B cell (primary cell): ENCODE results near the gene SLC6A7. TPM values are rescaled to one million over a fixed set of nuclear protein-coding genes. Genes with fewer than 3 reads are reported as not detected.

ENCODE experiments used
- ATAC-seq: fragments of 200-7000 bp; cut with Tn5 transposase; one replicate; pipeline ENCODE4 v1.10.0; 2021; ENCODE audit warnings: low read depth, mild to moderate bottlenecking, moderate number of reproducible peaks, moderate library complexity
- CTCF ChIA-PET: fragments of 350-600 bp; sonication (Branson Sonifier 250); formaldehyde crosslinking; loops from one replicate; lab custom pipeline; 2021; ENCODE audit warnings: antibody characterized with exemption, inconsistent platforms; lab: Charles Lee
- POLR2A ChIA-PET: fragments of 350-600 bp; sonication (Branson Sonifier 250); formaldehyde crosslinking; loops from one replicate; lab custom pipeline; 2021; ENCODE audit warnings: antibody characterized with exemption; lab: Charles Lee
- DNase-seq: peaks from one replicate; pipeline ENCODE4 v3.0.0; 2013
- H2AFZ ChIP-seq: 2 replicates; pipeline ENCODE4 v1.6.1; 2012; ENCODE audit warnings: mild to moderate bottlenecking, low read depth, low read length; ENCODE audit not compliant: insufficient read depth, poor library complexity, severe bottlenecking
- H3K27ac ChIP-seq, 2 donors: 1 replicate in 1 of 2; 2 replicates in 1 of 2; pipeline ENCODE4 v1.5.1; 2012 to 2013; ENCODE audit warnings: low read length in 2 of 2, mild to moderate bottlenecking in 2 of 2, moderate library complexity in 1 of 2
- H3K27me3 ChIP-seq, 4 experiments: fragments of 200-600 bp in 1 of 4; sonication (generic) in 1 of 4; replicated peaks in 1 of 4; 1 replicate in 2 of 4; 2 replicates in 2 of 4; pipeline versions ENCODE4 v1.6.1 to v1.7.0; 2013 to 2016; ENCODE audit warnings: low read length in 3 of 4, mild to moderate bottlenecking in 2 of 4, mixed read lengths in 1 of 4, moderate library complexity in 1 of 4; ENCODE audit not compliant: insufficient read depth in 4 of 4, control insufficient read depth in 3 of 4; ENCODE audit errors: control extremely low read depth in 1 of 4
- H3K36me3 ChIP-seq, 2 experiments: replicated peaks in 1 of 2; 1 replicate in 1 of 2; 2 replicates in 1 of 2; pipeline versions ENCODE4 v1.6.1 to v1.7.1; 2013; ENCODE audit warnings: low read length in 1 of 2; ENCODE audit not compliant: insufficient read depth in 2 of 2, control insufficient read depth in 1 of 2; ENCODE audit errors: control extremely low read depth in 1 of 2, extremely low read depth in 1 of 2
- H3K4me1 ChIP-seq, 2 donors: fragments of 200-600 bp in 1 of 2; sonication (generic) in 1 of 2; 1 replicate in 1 of 2; 2 replicates in 1 of 2; pipeline versions ENCODE4 v1.5.1 to v1.6.1; 2013 to 2017; ENCODE audit warnings: low read length in 2 of 2; ENCODE audit not compliant: control insufficient read depth in 2 of 2, insufficient read depth in 2 of 2
- H3K4me2 ChIP-seq: replicated peaks from 2 replicates; pipeline ENCODE3; 2012; ENCODE audit warnings: mild to moderate bottlenecking, low read depth, low read length; ENCODE audit not compliant: poor library complexity, severe bottlenecking
- H3K4me3 ChIP-seq, 5 experiments: fragments of 200-600 bp in 1 of 5; sonication (generic) in 1 of 5; 1 replicate in 3 of 5; 2 replicates in 2 of 5; pipeline versions ENCODE4 v1.5.1 to v1.7.0; 2011 to 2016; ENCODE audit warnings: low read length in 4 of 5, mild to moderate bottlenecking in 4 of 5, low read depth in 2 of 5, control low read depth in 1 of 5, moderate library complexity in 1 of 5; ENCODE audit not compliant: insufficient read depth in 1 of 5; ENCODE audit errors: control extremely low read depth in 1 of 5, extremely low read depth in 1 of 5
- H3K79me2 ChIP-seq: fragments of 200-600 bp; sonication (generic); one replicate; pipeline ENCODE4 v1.6.0; 2016; ENCODE audit warnings: low read length; ENCODE audit not compliant: control insufficient read depth, insufficient read depth
- H3K9ac ChIP-seq: fragments of 200-600 bp; sonication (generic); 2 replicates; pipeline ENCODE4 v1.6.1; 2017; ENCODE audit warnings: mild to moderate bottlenecking, low read length, moderate library complexity
- H3K9me3 ChIP-seq, 3 donors: one replicate each; pipeline versions ENCODE4 v1.6.1 to v1.7.1; 2013; ENCODE audit warnings: low read length in 2 of 3; ENCODE audit not compliant: control insufficient read depth in 2 of 3, insufficient read depth in 1 of 3; ENCODE audit errors: control extremely low read depth in 1 of 3
- H4K20me1 ChIP-seq: 2 replicates; pipeline ENCODE4 v1.6.0; 2012; ENCODE audit warnings: mild to moderate bottlenecking, low read length; ENCODE audit not compliant: insufficient read depth, control insufficient read depth, poor library complexity, severe bottlenecking
- H3K27ac Mint-ChIP-seq: one replicate; pipeline ENCODE4 v1.8.0; 2021; ENCODE audit warnings: mixed read lengths
- H3K27me3 Mint-ChIP-seq: one replicate; pipeline ENCODE4 v1.8.0; 2021; ENCODE audit warnings: mixed read lengths
- H3K4me1 Mint-ChIP-seq: one replicate; pipeline ENCODE4 v1.8.0; 2021; ENCODE audit warnings: mixed read lengths
- H3K4me3 Mint-ChIP-seq: one replicate; pipeline ENCODE4 v1.8.0; 2021; ENCODE audit warnings: mixed read lengths
- H3K9me3 Mint-ChIP-seq: one replicate; pipeline ENCODE4 v1.8.0; 2022; ENCODE audit warnings: mixed read lengths; ENCODE audit not compliant: insufficient read depth
- EZH2 ChIP-seq: IDR thresholded peaks from 2 replicates; pipeline ENCODE4 v1.6.1; 2012; ENCODE audit warnings: borderline replicate concordance, low read depth, mild to moderate bottlenecking, moderate library complexity, low read length; ENCODE audit not compliant: insufficient read depth, poor library complexity, severe bottlenecking
- WGBS: methylation state at CpG from one replicate; pipeline ENCODE4 v1.1.5; 2013; ENCODE audit warnings: missing lambda C conversion rate; ENCODE audit not compliant: insufficient coverage; 5-methylcytosine and 5-hydroxymethylcytosine counted together
- intact Hi-C: fragments of 100-400 bp; cut with micrococcal nuclease; formaldehyde crosslinking; loops from one replicate; pipeline ENCODE4 v1.10.0; 2022
- polyA plus RNA-seq: library from polyadenylated mRNA; depleted of rRNA; stranded (reverse); fragments of >200 nt; gene quantifications from 2 replicates; pipeline ENCODE4 v1.2.3, GENCODE V29; 2012
- total RNA-seq, 2 donors: library from RNA; stranded (reverse); fragments of 120-200 nt in 1 of 2; gene quantifications; 1 replicate in 1 of 2; 2 replicates in 1 of 2; pipeline versions ENCODE4 v1.2.3 to v1.2.4, GENCODE V29; 2013 to 2022
- TF ChIP-seq, protein P1 (sequence below): fragments of 200-600 bp; IDR thresholded peaks from one replicate; pipeline ENCODE4 v1.8.0; 2022; ENCODE audit warnings: antibody characterized with exemption, mild to moderate bottlenecking

The SLC6A7 gene
- total and polyA plus RNA-seq, 2 donors (not counting 1 experiment from before 2014, with no cell fraction given): not detected

DNA sequence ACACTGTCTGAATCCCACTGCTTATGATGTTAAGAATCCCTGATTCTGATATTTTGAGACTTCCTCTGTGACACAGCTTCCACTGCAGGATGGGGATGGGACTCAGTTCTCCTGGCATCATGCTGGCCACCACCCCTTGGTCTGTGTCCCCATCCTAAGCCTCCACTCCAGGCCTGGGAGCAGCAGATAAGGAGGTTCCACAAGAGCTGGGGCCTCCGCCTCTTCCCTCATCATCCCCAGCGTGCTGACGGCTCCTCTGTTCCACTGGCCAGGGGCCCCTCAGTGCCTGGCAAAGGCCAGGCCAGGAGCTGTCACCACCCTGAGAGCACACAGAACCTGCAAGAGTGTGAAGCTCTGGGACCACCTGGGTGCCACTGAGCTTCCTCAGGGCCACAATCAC lies 59.1 kb downstream of the SLC6A7 start:
- H3K36me3 ChIP-seq: no peaks in the 10 kb centered on the region
- TF ChIP-seq, protein P1, sequence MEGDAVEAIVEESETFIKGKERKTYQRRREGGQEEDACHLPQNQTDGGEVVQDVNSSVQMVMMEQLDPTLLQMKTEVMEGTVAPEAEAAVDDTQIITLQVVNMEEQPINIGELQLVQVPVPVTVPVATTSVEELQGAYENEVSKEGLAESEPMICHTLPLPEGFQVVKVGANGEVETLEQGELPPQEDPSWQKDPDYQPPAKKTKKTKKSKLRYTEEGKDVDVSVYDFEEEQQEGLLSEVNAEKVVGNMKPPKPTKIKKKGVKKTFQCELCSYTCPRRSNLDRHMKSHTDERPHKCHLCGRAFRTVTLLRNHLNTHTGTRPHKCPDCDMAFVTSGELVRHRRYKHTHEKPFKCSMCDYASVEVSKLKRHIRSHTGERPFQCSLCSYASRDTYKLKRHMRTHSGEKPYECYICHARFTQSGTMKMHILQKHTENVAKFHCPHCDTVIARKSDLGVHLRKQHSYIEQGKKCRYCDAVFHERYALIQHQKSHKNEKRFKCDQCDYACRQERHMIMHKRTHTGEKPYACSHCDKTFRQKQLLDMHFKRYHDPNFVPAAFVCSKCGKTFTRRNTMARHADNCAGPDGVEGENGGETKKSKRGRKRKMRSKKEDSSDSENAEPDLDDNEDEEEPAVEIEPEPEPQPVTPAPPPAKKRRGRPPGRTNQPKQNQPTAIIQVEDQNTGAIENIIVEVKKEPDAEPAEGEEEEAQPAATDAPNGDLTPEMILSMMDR: no peak
- no peak for TF ChIP-seq EZH2
- H3K4me1 ChIP-seq: no peaks in the 10 kb centered on the region
- no peak overlapping the region for H3K9ac ChIP-seq
- Mint-ChIP-seq H3K4me3 (no peak overlapping the region), H3K4me1 (no peaks in the 10 kb centered on the region), H3K9me3 (no peaks in the 10 kb centered on the region), H3K27me3 (peaks cover 7% of the 10 kb centered on the region), H3K27ac (no peak overlapping the region)
- H3K79me2 ChIP-seq: no peaks in the 10 kb centered on the region
- H3K27ac ChIP-seq: no peak overlapping the region
- peaks cover 0 to 5% (median 0%) of the 10 kb centered on the region in 3 donors for H3K9me3 ChIP-seq
- CTCF ChIA-PET: no interaction called here
- intact Hi-C loops: no loop called here
- H3K4me2 ChIP-seq: no peak overlapping the region
- POLR2A ChIA-PET: no interaction called here
- H4K20me1 ChIP-seq: no peaks in the 10 kb centered on the region
- no peak for DNase-seq
- 92% methylated on average over 3 of the region's 3 CpGs for WGBS
- no peak for ATAC-seq
- no peak overlapping the region for H2AFZ ChIP-seq
- peaks cover 0 to 3% (median 0%) of the 10 kb centered on the region in 4 experiments for H3K27me3 ChIP-seq
- H3K4me3 ChIP-seq: no peak overlapping the region

DNA sequence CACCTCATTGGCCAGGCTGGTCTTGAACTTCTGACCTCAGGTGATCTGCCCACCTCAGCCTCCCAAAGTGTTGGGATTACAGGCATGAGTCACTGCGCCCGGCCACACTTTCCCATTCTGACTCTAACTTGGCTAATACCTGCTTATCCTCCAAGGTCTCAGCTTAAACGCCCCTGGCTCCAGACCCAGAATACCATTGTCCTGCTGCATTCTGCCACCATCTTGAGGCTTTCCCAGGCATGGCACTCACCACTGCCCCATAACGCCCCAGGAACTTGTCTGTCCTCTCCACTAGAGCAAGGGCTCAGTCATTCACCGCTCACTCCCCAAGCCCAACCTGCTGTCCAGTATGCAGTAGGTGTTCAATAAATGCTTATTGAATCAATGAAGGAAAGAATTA lies 59.9 kb downstream of the SLC6A7 start:
- Mint-ChIP-seq H3K27me3 (peaks cover 3% of the 10 kb centered on the region), H3K4me3 (no peak overlapping the region), H3K4me1 (no peaks in the 10 kb centered on the region), H3K27ac (no peak overlapping the region), H3K9me3 (no peaks in the 10 kb centered on the region)
- Histone ChIP-seq H2AFZ (no peak overlapping the region), H3K4me1 (no peaks in the 10 kb centered on the region), H3K9ac (no peak overlapping the region), H3K4me2 (no peak overlapping the region), H3K36me3 (no peaks in the 10 kb centered on the region), H4K20me1 (no peaks in the 10 kb centered on the region), H3K4me3 (no peak overlapping the region), H3K27ac (no peak overlapping the region), H3K9me3 (peaks cover 0 to 5% (median 0%) of the 10 kb centered on the region in 3 donors), H3K27me3 (peaks cover 0 to 3% (median 0%) of the 10 kb centered on the region in 4 experiments), H3K79me2 (no peaks in the 10 kb centered on the region)
- intact Hi-C loops: no loop called here
- ChIA-PET CTCF (no interaction called here), POLR2A (no interaction called here)
- no peak for TF ChIP-seq EZH2
- TF ChIP-seq, protein P1: no peak
- 88% methylated on average over 4 of the region's 5 CpGs for WGBS
- ATAC-seq: no peak
- no peak for DNase-seq
